GM12878 (cell line): ENCODE results near the gene EXOC5.

Source experiments
- ESRRA ChIP-seq: IDR thresholded peaks from 2 replicates; pipeline ENCODE4 v1.6.1; 2012; ENCODE audit warnings: mild to moderate bottlenecking, low read length, improper control_type of control experiment
- EZH2 ChIP-seq: IDR thresholded peaks from 2 replicates; pipeline ENCODE4 v1.6.1; 2012; ENCODE audit warnings: low read depth, mild to moderate bottlenecking, control low read depth, inconsistent platforms, low read length, borderline replicate concordance; ENCODE audit not compliant: control insufficient read depth
- NFIC ChIP-seq: IDR thresholded peaks from 2 replicates; pipeline ENCODE4 v1.6.1; 2012; ENCODE audit warnings: low read depth, mild to moderate bottlenecking, inconsistent platforms, low read length, moderate library complexity
- POLR2A ChIP-seq: IDR thresholded peaks from 2 replicates; pipeline ENCODE4 v1.6.1; 2011; ENCODE audit warnings: low read depth, mild to moderate bottlenecking, low read length
- POLR2AphosphoS5 ChIP-seq: IDR thresholded peaks from 2 replicates; pipeline ENCODE4 v1.6.1; 2011; ENCODE audit warnings: mild to moderate bottlenecking, low read length, inconsistent platforms
- POU2F2 ChIP-seq: IDR thresholded peaks from 3 replicates; pipeline ENCODE4 v1.6.1; 2011; ENCODE audit warnings: low read depth, mild to moderate bottlenecking, low read length, borderline replicate concordance
- RAD21 ChIP-seq: IDR thresholded peaks from 2 replicates; pipeline ENCODE4 v1.6.1; 2011; ENCODE audit warnings: mild to moderate bottlenecking, low read depth, low read length, moderate library complexity; ENCODE audit not compliant: insufficient read depth
- SMAD1 ChIP-seq: fragments of 450-650 bp; IDR thresholded peaks from 2 replicates; pipeline ENCODE4 v1.6.1; 2018; ENCODE audit warnings: mild to moderate bottlenecking, low read depth; ENCODE audit not compliant: partially characterized antibody
- STAT3 ChIP-seq: IDR thresholded peaks from 2 replicates; pipeline ENCODE4 v1.6.1; 2011; ENCODE audit warnings: low read depth, low read length, improper control_type of control experiment
- ZNF217 ChIP-seq: fragments of 450-650 bp; IDR thresholded peaks from 2 replicates; pipeline ENCODE4 v1.6.1; 2017; ENCODE audit warnings: antibody characterized with exemption, mild to moderate bottlenecking
- TF ChIP-seq, protein P1 (sequence below), 3 experiments: IDR thresholded peaks in 2 of 3; conservative IDR thresholded peaks in 1 of 3; 2 replicates each; pipeline ENCODE4 v1.5.1; 2011; ENCODE audit warnings: low read depth in 3 of 3, low read length in 3 of 3, mild to moderate bottlenecking in 3 of 3, control low read depth in 2 of 3, moderate library complexity in 2 of 3, inconsistent platforms in 1 of 3, mixed read lengths in 1 of 3; ENCODE audit not compliant: control insufficient read depth in 2 of 3, insufficient read depth in 1 of 3; ENCODE audit errors: extremely low read depth in 1 of 3
- TF ChIP-seq, protein P2 (sequence below): IDR thresholded peaks from 2 replicates; pipeline ENCODE4 v1.6.1; 2011; ENCODE audit warnings: mild to moderate bottlenecking, low read depth, low read length, moderate library complexity; ENCODE audit not compliant: insufficient replicate concordance
- TF ChIP-seq, protein P3 (sequence below): fragments of 450-650 bp; IDR thresholded peaks from 2 replicates; pipeline ENCODE4 v1.6.1; 2017; ENCODE audit warnings: mild to moderate bottlenecking, low read depth, inconsistent platforms; ENCODE audit not compliant: poor library complexity, severe bottlenecking
- TF ChIP-seq, protein P4 (sequence below): IDR thresholded peaks from 2 replicates; pipeline ENCODE4 v1.6.1; 2011; ENCODE audit warnings: borderline replicate concordance, low read depth, mild to moderate bottlenecking, moderate library complexity, low read length; ENCODE audit not compliant: insufficient read depth, poor library complexity, severe bottlenecking

DNA sequence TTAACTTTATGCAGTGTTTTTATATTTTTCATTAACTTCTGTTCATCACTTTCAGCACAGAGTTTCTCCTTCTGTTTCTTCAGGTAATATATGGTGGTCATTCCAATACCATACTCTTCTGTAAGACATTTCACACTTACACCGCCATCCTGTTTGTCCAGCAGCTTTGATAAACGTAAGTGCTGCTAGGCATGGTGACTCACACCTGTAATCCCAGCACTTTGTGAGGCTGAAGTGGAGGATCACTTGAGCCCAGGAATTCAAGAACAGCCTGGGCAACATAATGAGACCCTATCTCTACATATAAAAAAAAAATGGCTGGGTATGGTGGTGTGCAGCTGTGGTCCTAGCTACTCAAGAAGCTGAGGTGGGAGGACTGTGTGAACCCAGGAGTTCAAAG, 55.8 kb downstream of the EXOC5 start:
- TF ChIP-seq, protein P1, sequence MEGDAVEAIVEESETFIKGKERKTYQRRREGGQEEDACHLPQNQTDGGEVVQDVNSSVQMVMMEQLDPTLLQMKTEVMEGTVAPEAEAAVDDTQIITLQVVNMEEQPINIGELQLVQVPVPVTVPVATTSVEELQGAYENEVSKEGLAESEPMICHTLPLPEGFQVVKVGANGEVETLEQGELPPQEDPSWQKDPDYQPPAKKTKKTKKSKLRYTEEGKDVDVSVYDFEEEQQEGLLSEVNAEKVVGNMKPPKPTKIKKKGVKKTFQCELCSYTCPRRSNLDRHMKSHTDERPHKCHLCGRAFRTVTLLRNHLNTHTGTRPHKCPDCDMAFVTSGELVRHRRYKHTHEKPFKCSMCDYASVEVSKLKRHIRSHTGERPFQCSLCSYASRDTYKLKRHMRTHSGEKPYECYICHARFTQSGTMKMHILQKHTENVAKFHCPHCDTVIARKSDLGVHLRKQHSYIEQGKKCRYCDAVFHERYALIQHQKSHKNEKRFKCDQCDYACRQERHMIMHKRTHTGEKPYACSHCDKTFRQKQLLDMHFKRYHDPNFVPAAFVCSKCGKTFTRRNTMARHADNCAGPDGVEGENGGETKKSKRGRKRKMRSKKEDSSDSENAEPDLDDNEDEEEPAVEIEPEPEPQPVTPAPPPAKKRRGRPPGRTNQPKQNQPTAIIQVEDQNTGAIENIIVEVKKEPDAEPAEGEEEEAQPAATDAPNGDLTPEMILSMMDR (IDR thresholded peaks at IDR 0.05 in 2 of 3, conservative IDR thresholded peaks at IDR 0.05 in 1 of 3; ENCODE audit: control insufficient read depth in 2 of 3, extremely low read depth in 1 of 3, insufficient read depth in 1 of 3, low read depth in 3 of 3, low read length in 3 of 3), result no peak
- TF ChIP-seq POLR2A (no peak), ZNF217 (no peak), POLR2AphosphoS5 (no peak), EZH2 (no peak), POU2F2 (no peak), SMAD1 (no peak), STAT3 (no peak), NFIC (no peak), ESRRA (no peak), RAD21 (no peak)
- TF ChIP-seq, protein P2, sequence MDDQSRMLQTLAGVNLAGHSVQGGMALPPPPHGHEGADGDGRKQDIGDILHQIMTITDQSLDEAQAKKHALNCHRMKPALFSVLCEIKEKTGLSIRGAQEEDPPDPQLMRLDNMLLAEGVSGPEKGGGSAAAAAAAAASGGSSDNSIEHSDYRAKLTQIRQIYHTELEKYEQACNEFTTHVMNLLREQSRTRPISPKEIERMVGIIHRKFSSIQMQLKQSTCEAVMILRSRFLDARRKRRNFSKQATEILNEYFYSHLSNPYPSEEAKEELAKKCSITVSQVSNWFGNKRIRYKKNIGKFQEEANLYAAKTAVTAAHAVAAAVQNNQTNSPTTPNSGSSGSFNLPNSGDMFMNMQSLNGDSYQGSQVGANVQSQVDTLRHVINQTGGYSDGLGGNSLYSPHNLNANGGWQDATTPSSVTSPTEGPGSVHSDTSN, result no peak
- TF ChIP-seq, protein P3, sequence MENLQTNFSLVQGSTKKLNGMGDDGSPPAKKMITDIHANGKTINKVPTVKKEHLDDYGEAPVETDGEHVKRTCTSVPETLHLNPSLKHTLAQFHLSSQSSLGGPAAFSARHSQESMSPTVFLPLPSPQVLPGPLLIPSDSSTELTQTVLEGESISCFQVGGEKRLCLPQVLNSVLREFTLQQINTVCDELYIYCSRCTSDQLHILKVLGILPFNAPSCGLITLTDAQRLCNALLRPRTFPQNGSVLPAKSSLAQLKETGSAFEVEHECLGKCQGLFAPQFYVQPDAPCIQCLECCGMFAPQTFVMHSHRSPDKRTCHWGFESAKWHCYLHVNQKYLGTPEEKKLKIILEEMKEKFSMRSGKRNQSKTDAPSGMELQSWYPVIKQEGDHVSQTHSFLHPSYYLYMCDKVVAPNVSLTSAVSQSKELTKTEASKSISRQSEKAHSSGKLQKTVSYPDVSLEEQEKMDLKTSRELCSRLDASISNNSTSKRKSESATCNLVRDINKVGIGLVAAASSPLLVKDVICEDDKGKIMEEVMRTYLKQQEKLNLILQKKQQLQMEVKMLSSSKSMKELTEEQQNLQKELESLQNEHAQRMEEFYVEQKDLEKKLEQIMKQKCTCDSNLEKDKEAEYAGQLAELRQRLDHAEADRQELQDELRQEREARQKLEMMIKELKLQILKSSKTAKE, result no peak
- TF ChIP-seq, protein P4, sequence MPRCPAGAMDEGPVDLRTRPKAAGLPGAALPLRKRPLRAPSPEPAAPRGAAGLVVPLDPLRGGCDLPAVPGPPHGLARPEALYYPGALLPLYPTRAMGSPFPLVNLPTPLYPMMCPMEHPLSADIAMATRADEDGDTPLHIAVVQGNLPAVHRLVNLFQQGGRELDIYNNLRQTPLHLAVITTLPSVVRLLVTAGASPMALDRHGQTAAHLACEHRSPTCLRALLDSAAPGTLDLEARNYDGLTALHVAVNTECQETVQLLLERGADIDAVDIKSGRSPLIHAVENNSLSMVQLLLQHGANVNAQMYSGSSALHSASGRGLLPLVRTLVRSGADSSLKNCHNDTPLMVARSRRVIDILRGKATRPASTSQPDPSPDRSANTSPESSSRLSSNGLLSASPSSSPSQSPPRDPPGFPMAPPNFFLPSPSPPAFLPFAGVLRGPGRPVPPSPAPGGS, result no peak
